HepG2 (cell line): ENCODE data around the gene CCL22. TPM values are rescaled to one million over a fixed set of nuclear protein-coding genes. Genes with fewer than 3 reads are reported as not detected.

Experiments
- CERS6 ChIP-seq: sonication (generic); formaldehyde crosslinking; IDR thresholded peaks from 2 replicates; pipeline ENCODE4 v1.5.0; 2020; ENCODE audit warnings: missing genetic modification reagents
- ETV5 ChIP-seq: IDR thresholded peaks from 2 replicates; pipeline ENCODE4 v1.6.1; 2018; ENCODE audit warnings: missing biosample characterization, missing genetic modification reagents, inconsistent platforms, borderline replicate concordance
- HNRNPLL ChIP-seq: fragments of 200-400 bp; formaldehyde crosslinking; IDR thresholded peaks from 2 replicates; pipeline ENCODE4 v1.6.1; 2017; ENCODE audit warnings: mild to moderate bottlenecking, low read depth, low read length; ENCODE audit not compliant: poor library complexity, severe bottlenecking
- IRX3 ChIP-seq: sonication (generic); formaldehyde crosslinking; IDR thresholded peaks from 2 replicates; pipeline ENCODE4 v1.8.1; 2023; ENCODE audit warnings: mild to moderate bottlenecking, low read depth, missing genetic modification reagents, borderline replicate concordance
- NFKB2 ChIP-seq: sonication (generic); formaldehyde crosslinking; IDR thresholded peaks from 2 replicates; pipeline ENCODE4 v1.4.0; 2020; ENCODE audit warnings: missing genetic modification reagents, borderline replicate concordance
- ZBTB3 ChIP-seq: sonication (generic); formaldehyde crosslinking; IDR thresholded peaks from 2 replicates; pipeline ENCODE4 v1.4.0; 2020; ENCODE audit warnings: low read depth, mild to moderate bottlenecking, moderate library complexity, missing genetic modification reagents, borderline replicate concordance
- ZNF260 ChIP-seq: sonication (generic); formaldehyde crosslinking; IDR thresholded peaks from 2 replicates; pipeline ENCODE4 v1.4.0; 2020; ENCODE audit warnings: missing genetic modification reagents, low read depth, mild to moderate bottlenecking, borderline replicate concordance
- ZNF382 ChIP-seq: sonication (generic); formaldehyde crosslinking; IDR thresholded peaks from 2 replicates; pipeline ENCODE4 v1.5.0; 2020; ENCODE audit warnings: missing genetic modification reagents, mild to moderate bottlenecking, borderline replicate concordance
- ZNF552 ChIP-seq: sonication (generic); formaldehyde crosslinking; IDR thresholded peaks from 2 replicates; pipeline ENCODE4 v1.9.0; 2022; ENCODE audit warnings: missing genetic modification reagents, mild to moderate bottlenecking, borderline replicate concordance
- ZNF670 ChIP-seq: sonication (generic); formaldehyde crosslinking; IDR thresholded peaks from 2 replicates; pipeline ENCODE4 v1.8.0; 2022; ENCODE audit warnings: mild to moderate bottlenecking, missing genetic modification reagents, borderline replicate concordance
- ZNF678 ChIP-seq: sonication (generic); formaldehyde crosslinking; IDR thresholded peaks from 2 replicates; pipeline ENCODE4 v1.4.0; 2020; ENCODE audit warnings: mild to moderate bottlenecking, missing genetic modification reagents
- polyA plus RNA-seq, 8 experiments: library from polyadenylated mRNA; depleted of rRNA in 3 of 8; stranded (reverse) in 7 of 8; unstranded in 1 of 8; fragments of >200 nt; fragmentation: Illumina TruSeq in 4 of 8; extraction: Trizol in 4 of 8; gene quantifications; 2 replicates each; pipeline versions ENCODE4 v1.2.1 to v1.2.3, GENCODE V29; 2011 to 2016; ENCODE audit warnings: low read depth in 4 of 8, missing spikeins in 1 of 8, mixed read lengths in 1 of 8; ENCODE audit not compliant: insufficient read depth in 1 of 8
- total RNA-seq, 5 experiments: library from RNA; depleted of rRNA; stranded (reverse); fragments of >200 nt; fragmentation: Illumina TruSeq; extraction: Trizol; gene quantifications; 2 replicates each; pipeline ENCODE4 v1.2.3, GENCODE V29; 2016; ENCODE audit warnings: low read depth in 1 of 5
- TF ChIP-seq, protein P1 (sequence below): sonication (generic); formaldehyde crosslinking; IDR thresholded peaks from 2 replicates; pipeline ENCODE4 v1.4.0; 2020; ENCODE audit warnings: low read depth, missing genetic modification reagents
- TF ChIP-seq, protein P2 (sequence below): sonication (generic); formaldehyde crosslinking; IDR thresholded peaks from 2 replicates; pipeline ENCODE4 v1.9.0; 2022; ENCODE audit warnings: missing genetic modification reagents, mild to moderate bottlenecking, borderline replicate concordance
- TF ChIP-seq, protein P3 (sequence below): sonication (generic); formaldehyde crosslinking; IDR thresholded peaks from 2 replicates; pipeline ENCODE4 v1.4.0; 2020; ENCODE audit warnings: missing genetic modification reagents, borderline replicate concordance

The CCL22 gene
- total and polyA plus RNA-seq, 2 of the 13 experiments (the other 11 are each of a cell fraction or from before 2014, with no cell fraction given): not detected

DNA sequence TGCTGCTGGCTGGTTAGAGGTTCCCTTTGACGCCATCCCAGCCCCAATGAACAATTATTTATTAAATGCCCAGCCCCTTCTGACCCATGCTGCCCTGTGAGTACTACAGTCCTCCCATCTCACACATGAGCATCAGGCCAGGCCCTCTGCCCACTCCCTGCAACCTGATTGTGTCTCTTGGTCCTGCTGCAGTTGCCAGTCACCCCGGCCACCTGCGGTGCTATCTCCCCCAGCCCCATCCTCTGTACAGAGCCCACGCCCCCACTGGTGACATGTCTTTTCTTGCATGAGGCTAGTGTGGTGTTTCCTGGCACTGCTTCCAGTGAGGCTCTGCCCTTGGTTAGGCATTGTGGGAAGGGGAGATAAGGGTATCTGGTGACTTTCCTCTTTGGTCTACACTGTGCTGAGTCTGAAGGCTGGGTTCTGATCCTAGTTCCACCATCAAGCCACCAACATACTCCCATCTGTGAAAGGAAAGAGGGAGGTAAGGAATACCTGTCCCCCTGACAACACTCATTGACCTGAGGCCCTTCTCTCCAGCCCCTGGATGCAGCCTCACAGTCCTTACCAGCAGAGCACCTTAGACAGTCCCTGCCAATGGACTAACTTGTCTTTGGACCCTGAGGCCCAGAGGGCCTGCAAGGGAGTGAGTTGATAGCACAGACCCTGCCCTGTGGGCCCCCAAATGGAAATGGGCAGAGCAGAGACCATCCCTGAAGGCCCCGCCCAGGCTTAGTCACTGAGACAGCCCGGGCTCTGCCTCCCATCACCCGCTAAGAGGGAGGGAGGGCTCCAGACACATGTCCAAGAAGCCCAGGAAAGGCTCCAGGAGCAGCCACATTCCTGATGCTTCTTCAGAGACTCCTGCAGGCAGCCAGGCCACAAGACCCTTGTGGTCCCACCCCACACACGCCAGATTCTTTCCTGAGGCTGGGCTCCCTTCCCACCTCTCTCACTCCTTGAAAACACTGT, 25.0 kb downstream of the CCL22 start (continued):
- TF ChIP-seq ETV5 (CRISPR knock-in tag) (no peak; the same call in 1 of the 2 replicates), ZNF678 (CRISPR knock-in tag) (0 out of 2 replicates have a peak, but pooled peaks have one; percentile 23), ZNF382 (CRISPR knock-in tag) (no peak), ZNF552 (no peak), NFKB2 (no peak; the same call in 1 of the 2 replicates), ZBTB3 (CRISPR knock-in tag) (0 out of 2 replicates have a peak, but pooled peaks have one; percentile 42), ZNF260 (CRISPR knock-in tag) (no peak), IRX3 (peak; percentile 50; the same call in 1 of the 2 replicates), ZNF670 (CRISPR knock-in tag) (no peak), HNRNPLL (no peak), CERS6 (no peak)
- TF ChIP-seq, protein P1, sequence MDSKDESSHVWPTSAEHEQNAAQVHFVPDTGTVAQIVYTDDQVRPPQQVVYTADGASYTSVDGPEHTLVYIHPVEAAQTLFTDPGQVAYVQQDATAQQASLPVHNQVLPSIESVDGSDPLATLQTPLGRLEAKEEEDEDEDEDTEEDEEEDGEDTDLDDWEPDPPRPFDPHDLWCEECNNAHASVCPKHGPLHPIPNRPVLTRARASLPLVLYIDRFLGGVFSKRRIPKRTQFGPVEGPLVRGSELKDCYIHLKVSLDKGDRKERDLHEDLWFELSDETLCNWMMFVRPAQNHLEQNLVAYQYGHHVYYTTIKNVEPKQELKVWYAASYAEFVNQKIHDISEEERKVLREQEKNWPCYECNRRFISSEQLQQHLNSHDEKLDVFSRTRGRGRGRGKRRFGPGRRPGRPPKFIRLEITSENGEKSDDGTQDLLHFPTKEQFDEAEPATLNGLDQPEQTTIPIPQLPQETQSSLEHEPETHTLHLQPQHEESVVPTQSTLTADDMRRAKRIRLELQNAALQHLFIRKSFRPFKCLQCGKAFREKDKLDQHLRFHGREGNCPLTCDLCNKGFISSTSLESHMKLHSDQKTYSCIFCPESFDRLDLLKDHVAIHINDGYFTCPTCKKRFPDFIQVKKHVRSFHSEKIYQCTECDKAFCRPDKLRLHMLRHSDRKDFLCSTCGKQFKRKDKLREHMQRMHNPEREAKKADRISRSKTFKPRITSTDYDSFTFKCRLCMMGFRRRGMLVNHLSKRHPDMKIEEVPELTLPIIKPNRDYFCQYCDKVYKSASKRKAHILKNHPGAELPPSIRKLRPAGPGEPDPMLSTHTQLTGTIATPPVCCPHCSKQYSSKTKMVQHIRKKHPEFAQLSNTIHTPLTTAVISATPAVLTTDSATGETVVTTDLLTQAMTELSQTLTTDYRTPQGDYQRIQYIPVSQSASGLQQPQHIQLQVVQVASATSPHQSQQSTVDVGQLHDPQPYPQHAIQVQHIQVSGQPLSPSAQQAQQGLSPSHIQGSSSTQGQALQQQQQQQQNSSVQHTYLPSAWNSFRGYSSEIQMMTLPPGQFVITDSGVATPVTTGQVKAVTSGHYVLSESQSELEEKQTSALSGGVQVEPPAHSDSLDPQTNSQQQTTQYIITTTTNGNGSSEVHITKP (CRISPR knock-in tag): peak; percentile 32; the same call in 1 of the 2 replicates
- TF ChIP-seq, protein P2, sequence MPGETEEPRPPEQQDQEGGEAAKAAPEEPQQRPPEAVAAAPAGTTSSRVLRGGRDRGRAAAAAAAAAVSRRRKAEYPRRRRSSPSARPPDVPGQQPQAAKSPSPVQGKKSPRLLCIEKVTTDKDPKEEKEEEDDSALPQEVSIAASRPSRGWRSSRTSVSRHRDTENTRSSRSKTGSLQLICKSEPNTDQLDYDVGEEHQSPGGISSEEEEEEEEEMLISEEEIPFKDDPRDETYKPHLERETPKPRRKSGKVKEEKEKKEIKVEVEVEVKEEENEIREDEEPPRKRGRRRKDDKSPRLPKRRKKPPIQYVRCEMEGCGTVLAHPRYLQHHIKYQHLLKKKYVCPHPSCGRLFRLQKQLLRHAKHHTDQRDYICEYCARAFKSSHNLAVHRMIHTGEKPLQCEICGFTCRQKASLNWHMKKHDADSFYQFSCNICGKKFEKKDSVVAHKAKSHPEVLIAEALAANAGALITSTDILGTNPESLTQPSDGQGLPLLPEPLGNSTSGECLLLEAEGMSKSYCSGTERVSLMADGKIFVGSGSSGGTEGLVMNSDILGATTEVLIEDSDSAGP (CRISPR knock-in tag): no peak
- TF ChIP-seq, protein P3, sequence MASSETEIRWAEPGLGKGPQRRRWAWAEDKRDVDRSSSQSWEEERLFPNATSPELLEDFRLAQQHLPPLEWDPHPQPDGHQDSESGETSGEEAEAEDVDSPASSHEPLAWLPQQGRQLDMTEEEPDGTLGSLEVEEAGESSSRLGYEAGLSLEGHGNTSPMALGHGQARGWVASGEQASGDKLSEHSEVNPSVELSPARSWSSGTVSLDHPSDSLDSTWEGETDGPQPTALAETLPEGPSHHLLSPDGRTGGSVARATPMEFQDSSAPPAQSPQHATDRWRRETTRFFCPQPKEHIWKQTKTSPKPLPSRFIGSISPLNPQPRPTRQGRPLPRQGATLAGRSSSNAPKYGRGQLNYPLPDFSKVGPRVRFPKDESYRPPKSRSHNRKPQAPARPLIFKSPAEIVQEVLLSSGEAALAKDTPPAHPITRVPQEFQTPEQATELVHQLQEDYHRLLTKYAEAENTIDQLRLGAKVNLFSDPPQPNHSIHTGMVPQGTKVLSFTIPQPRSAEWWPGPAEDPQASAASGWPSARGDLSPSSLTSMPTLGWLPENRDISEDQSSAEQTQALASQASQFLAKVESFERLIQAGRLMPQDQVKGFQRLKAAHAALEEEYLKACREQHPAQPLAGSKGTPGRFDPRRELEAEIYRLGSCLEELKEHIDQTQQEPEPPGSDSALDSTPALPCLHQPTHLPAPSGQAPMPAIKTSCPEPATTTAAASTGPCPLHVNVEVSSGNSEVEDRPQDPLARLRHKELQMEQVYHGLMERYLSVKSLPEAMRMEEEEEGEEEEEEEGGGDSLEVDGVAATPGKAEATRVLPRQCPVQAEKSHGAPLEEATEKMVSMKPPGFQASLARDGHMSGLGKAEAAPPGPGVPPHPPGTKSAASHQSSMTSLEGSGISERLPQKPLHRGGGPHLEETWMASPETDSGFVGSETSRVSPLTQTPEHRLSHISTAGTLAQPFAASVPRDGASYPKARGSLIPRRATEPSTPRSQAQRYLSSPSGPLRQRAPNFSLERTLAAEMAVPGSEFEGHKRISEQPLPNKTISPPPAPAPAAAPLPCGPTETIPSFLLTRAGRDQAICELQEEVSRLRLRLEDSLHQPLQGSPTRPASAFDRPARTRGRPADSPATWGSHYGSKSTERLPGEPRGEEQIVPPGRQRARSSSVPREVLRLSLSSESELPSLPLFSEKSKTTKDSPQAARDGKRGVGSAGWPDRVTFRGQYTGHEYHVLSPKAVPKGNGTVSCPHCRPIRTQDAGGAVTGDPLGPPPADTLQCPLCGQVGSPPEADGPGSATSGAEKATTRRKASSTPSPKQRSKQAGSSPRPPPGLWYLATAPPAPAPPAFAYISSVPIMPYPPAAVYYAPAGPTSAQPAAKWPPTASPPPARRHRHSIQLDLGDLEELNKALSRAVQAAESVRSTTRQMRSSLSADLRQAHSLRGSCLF (CRISPR knock-in tag): no peak
